ENCODE results near the gene CST8. TPM values are rescaled to one million over a fixed set of nuclear protein-coding genes. Genes with fewer than 3 reads are reported as not detected.
A peak's percentile ranks its signal among the peaks of the same experiment; 100 is the strongest.

CST8 gene
- not detected in 2 replicates for total RNA-seq (2014; rRNA removed; shearing (Covaris generic))
- polyA plus RNA-seq (2015; cell fraction: cytosol; rRNA removed), result not detected in 2 replicates
- not detected in 2 replicates for polyA plus RNA-seq (2015; cell fraction: nucleus; rRNA removed)

DNA sequence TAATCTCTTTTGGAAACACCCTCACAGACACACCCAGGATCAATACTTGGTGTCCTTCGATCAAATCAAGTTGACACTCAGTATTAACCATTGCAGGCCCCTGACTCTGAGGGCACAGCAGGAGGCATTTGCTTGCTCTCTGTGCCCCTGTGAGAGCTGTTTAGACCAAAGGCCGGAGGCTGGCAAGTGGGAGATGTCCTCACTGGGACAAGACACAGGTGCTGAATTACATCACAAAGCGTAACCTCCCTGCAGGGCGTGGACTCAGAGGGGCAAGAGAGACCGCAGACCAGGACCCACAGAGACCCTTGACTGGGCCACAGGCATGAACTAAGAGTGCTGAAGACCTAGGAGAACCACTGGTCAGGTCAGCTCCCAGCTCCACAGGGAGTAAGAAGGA lies at the start of gene CST8:
TSS of gene CST8 (plus strand) at position 301 of the 400 bp plus-strand sequence. CDS start 551 bp downstream, outside the sequence.
- in situ Hi-C loops (cut with HindIII; ENCODE audit: low pct_unique_long_range_greater_than_20kb, low sequenced_read_pairs), result no loop called here
- DNase-seq (ENCODE audit: low read depth, low spot score), result no peak

DNA sequence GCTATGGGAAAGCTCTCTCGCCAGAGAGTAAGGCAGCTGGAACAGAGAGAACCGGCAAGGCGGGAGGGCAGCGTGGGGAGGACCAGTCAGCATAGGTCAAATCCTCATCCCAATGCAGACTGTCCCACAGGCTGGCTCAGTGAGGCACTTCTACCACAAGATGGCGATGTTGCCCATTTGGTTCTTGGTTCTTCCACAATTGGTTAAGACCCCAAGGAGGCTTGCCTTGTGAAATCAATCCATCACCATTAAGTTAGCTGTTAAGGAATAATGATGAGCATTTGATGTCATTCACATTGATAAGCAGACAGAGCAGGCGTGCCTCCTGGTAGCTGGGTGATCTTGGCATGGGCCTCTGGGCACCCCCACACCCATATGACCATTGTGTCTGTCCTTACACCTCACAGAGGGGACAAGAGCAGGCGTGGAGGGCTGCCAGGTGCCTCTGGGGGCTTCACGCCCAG lies 49.0 kb upstream of the CST8 start:
- in situ Hi-C loops (cut with HindIII; ENCODE audit: low pct_unique_long_range_greater_than_20kb, low sequenced_read_pairs), result no loop called here
- peak; percentile 89 for DNase-seq (ENCODE audit: low read depth, low spot score)

DNA sequence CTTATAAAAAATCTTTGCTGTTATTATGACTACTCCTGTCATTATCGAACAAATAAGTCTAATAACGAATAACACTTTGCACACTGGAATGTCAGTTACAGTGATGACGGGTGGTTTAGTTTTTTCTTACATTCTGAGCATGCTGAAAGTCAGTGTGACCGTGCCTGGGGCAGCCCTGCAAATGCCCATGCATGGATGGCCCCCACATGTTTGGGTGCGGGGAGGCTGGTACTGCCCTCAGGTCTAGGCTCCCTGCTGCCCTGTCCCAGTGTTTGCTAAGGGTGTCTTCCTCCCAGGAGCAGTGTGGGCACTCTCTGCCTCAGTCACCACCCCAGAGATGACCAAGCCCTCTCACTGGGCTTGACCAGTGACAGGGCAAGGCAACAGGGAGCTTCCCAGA lies 48.5 kb upstream of the CST8 start:
- no peak for DNase-seq (ENCODE audit: low read depth, low spot score)
- in situ Hi-C loops (cut with HindIII; ENCODE audit: low pct_unique_long_range_greater_than_20kb, low sequenced_read_pairs), result no loop called here

- DNase-seq (ENCODE audit: low read depth, low spot score), result no peak
- in situ Hi-C loops (cut with HindIII; ENCODE audit: low pct_unique_long_range_greater_than_20kb, low sequenced_read_pairs), result no loop called here
Measured at GRCh38 chr20:23444859-23445258, 46.1 kb upstream of the CST8 start.

GRCh38 chr20:23445596-23446217 lies 45.2 kb upstream of the CST8 start:
- DNase-seq (ENCODE audit: low read depth, low spot score), result no peak
- in situ Hi-C loops (cut with HindIII; ENCODE audit: low pct_unique_long_range_greater_than_20kb, low sequenced_read_pairs), result no loop called here

DNA sequence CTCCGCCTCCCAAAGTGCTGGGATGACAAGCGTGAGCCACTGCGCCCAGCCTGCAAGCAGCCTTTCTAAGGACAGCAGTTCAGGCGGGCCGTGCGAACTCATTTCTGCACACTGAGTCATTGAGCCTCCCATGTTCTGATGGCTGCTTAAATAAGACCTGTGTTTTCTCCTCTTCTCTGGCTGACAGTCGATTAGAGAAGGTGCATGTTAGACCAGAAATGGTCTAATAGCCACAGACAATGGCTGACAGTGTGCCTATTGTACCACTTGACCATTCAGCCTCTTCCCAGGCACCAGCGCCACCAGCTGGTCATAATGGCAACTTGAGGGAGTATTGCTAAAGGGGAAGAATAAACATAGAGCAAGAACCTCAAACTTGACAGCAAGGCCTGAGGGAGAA lies 44.4 kb upstream of the CST8 start:
- in situ Hi-C loops (cut with HindIII; ENCODE audit: low pct_unique_long_range_greater_than_20kb, low sequenced_read_pairs), result no loop called here
- peak; percentile 87 for DNase-seq (ENCODE audit: low read depth, low spot score)

- no peak for DNase-seq (ENCODE audit: low read depth, low spot score)
- in situ Hi-C loops (cut with HindIII; ENCODE audit: low pct_unique_long_range_greater_than_20kb, low sequenced_read_pairs), result no loop called here
Measured at GRCh38 chr20:23448167-23448566, 42.8 kb upstream of the CST8 start.

DNA sequence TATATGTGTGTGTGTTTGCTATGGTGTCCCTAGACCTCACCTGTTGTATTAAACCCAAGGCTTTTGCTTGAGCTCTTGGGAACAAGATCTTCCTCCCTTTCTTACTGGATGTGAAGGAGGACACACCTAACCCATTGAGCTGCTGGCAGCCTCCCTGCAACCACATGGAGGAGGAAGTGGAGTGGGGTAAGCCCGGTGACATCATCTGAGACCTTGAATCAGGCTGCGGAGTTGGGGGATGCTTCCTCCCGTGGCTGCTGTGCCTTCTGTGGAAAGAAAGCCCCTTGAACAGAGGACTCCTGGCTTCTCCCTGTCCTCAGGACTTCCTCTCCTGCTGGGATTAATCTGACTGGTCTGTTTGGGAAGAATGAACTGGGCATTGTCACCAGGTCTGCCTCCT lies 41.5 kb upstream of the CST8 start:
- no peak for DNase-seq (ENCODE audit: low read depth, low spot score)
- in situ Hi-C loops (cut with HindIII; ENCODE audit: low pct_unique_long_range_greater_than_20kb, low sequenced_read_pairs), result no loop called here

- in situ Hi-C loops (cut with HindIII; ENCODE audit: low pct_unique_long_range_greater_than_20kb, low sequenced_read_pairs), result no loop called here
- no peak for DNase-seq (ENCODE audit: low read depth, low spot score)
Measured at GRCh38 chr20:23450877-23451276, 40.0 kb upstream of the CST8 start.

- DNase-seq (ENCODE audit: low read depth, low spot score), result peak; percentile 26
- in situ Hi-C loops (cut with HindIII; ENCODE audit: low pct_unique_long_range_greater_than_20kb, low sequenced_read_pairs), result no loop called here
Measured at GRCh38 chr20:23451956-23452487, 38.9 kb upstream of the CST8 start.

DNA sequence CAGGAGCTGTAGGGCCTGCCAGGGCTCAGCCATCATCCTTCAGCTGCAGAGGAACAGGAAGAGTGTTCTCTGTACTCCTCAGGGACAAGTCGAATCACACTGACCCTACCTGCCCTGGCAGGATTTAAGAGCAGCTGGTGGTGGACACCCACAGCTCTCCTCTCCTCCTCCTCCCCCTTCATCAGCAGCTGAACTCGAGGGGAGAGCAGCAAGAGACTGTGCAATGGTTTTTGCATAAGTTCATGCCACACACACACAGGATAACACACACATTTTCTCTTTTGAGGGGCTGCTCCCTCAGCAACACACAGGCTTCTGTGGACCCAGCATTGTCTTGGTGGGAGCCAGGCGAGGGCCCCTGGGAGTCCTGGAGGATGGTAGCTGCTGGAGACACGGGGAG lies 38.1 kb upstream of the CST8 start, which contains the start of gene CST11:
TSS of gene CST11 (minus strand) at position 101 of the 400 bp plus-strand sequence. CDS start at position 36, 65 bp downstream.
- no peak for DNase-seq (ENCODE audit: low read depth, low spot score)
- in situ Hi-C loops (cut with HindIII; ENCODE audit: low pct_unique_long_range_greater_than_20kb, low sequenced_read_pairs), result no loop called here

GRCh38 chr20:23453549-23454543 lies 37.1 kb upstream of the CST8 start:
- no peak for DNase-seq (ENCODE audit: low read depth, low spot score)
- in situ Hi-C loops (cut with HindIII; ENCODE audit: low pct_unique_long_range_greater_than_20kb, low sequenced_read_pairs), result no loop called here

GRCh38 chr20:23454816-23455215 lies 36.1 kb upstream of the CST8 start:
- DNase-seq (ENCODE audit: low read depth, low spot score), result no peak
- in situ Hi-C loops (cut with HindIII; ENCODE audit: low pct_unique_long_range_greater_than_20kb, low sequenced_read_pairs), result no loop called here

DNA sequence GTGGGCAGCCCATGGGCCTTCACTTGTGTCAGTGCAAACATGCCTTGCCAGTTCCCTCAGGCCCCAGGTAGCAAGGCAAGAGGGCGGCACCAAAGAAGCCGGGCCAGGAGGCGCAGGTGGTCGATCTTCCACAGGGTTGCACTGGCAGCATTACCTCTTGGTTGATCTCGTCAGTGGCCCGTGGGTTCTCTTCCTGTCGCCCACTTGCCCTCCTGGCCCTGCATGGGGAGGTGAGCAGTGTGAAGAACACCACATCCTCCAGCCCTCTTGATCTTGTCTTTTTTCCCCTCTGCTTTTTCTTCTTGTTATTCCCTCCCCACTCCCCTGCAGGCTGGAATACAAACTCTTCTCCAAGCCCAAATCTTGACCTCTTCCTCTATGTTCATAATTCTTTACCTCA lies 35.3 kb upstream of the CST8 start:
- in situ Hi-C loops (cut with HindIII; ENCODE audit: low pct_unique_long_range_greater_than_20kb, low sequenced_read_pairs), result no loop called here

GRCh38 chr20:23456409-23456808 lies 34.5 kb upstream of the CST8 start:
- DNase-seq (ENCODE audit: low read depth, low spot score), result no peak
- in situ Hi-C loops (cut with HindIII; ENCODE audit: low pct_unique_long_range_greater_than_20kb, low sequenced_read_pairs), result no loop called here

More for the DNA sequence above, 35.3 kb upstream of the CST8 start:
- no peak for DNase-seq (ENCODE audit: low read depth, low spot score)

GRCh38 chr20:23456873-23457272 lies 34.0 kb upstream of the CST8 start:
- DNase-seq (ENCODE audit: low read depth, low spot score), result no peak
- in situ Hi-C loops (cut with HindIII; ENCODE audit: low pct_unique_long_range_greater_than_20kb, low sequenced_read_pairs), result no loop called here

- in situ Hi-C loops (cut with HindIII; ENCODE audit: low pct_unique_long_range_greater_than_20kb, low sequenced_read_pairs), result no loop called here
- DNase-seq (ENCODE audit: low read depth, low spot score), result no peak
Measured at GRCh38 chr20:23459461-23460150, 31.3 kb upstream of the CST8 start.

GRCh38 chr20:23461180-23461579 lies 29.7 kb upstream of the CST8 start:
- DNase-seq (ENCODE audit: low read depth, low spot score), result no peak
- in situ Hi-C loops (cut with HindIII; ENCODE audit: low pct_unique_long_range_greater_than_20kb, low sequenced_read_pairs), result no loop called here

Measured in SK-MEL-5 (cell line).